HTERT RPE-1 (cell line): ENCODE data around the gene IGF2BP2.
"Not testable (repeated sequence)": the region's sequence is repeated elsewhere in the genome, so short reads cannot be mapped to it uniquely, and the experiment has no call there.

Experiments
- in situ Hi-C: fragments of 300-500 bp; cut with MboI; formaldehyde crosslinking; loops from 4 replicates; pipeline ENCODE4 v1.14.3; 2020; ENCODE audit warnings: low sequenced_read_pairs

IGF2BP2 gene

DNA sequence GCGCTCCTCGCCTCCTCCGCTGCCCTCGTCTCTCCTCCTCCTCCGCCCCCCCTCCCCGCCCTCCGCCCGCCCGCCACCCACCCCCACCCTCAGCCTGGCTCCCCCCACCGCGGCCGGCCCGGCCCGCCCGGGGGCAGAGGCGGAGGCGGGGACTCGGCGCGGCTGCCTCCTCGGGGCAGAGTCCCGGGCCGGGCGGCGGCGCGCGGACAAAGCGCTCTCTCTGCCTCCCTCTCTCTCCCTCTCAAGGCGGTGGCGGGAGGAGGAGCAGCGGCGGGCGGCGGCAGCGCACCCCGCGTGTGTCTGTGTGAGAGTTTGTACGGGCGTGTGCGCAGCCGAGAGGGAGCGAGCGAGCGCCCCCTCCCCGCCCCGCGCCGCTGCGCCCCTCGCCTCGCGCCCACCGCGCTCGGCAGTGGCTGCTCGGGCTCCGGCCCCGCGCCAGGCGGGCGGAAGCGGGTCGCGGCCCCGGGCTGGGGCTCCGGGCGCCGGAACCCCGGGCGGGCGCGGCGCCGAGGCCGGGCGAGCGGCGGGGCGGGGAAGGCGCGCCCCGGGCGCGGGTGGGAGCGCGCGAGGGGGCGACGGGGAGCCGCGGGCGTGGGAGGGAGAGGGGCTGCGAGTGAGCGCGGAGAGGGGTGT is at the start of gene IGF2BP2:
Gene IGF2BP2, minus strand, starts transcription at position 37 of the 633 bp plus-strand sequence. CDS start 82 bp downstream, outside the sequence.
- in situ Hi-C loops = no loop called here

DNA sequence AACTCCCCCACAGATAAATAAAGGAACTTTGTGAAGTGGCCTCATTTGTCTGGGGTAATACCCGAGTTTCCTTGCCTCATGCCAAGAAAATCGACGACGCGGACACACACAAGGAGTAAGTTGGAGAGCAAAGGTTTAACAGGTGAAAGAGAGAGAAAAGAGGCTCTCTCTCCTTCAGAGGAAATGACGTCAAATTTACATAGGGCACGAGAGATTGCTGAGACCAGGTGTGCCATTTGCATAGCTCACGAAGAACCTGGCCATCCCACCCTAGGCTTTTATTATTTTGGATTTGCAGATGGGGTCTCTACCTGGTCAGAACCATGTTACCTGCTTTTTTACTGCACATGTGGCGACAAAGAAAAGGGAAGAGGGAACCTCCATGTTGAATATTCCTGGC is 49.3 kb upstream of the IGF2BP2 start:
- in situ Hi-C loops = no loop called here

DNA sequence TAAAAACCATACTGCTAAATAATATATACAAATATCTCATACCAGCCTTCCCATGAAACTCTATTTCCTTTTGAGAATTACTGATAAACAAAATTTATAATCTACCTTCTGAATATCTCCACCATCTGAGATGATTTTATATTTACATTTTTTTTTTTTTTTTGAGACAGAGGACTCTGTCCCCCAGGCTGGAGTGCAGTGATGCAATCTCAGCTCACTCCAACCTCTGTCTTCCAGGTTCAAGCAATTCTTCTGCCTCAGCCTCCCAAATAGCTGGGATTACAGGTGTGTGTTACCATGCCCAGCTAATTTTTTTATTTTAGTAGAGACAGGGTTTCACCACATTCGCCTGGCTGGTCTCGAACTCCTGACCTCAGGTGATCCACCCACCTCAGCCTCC is 42.8 kb upstream of the IGF2BP2 start:
- in situ Hi-C loops = no loop called here

DNA sequence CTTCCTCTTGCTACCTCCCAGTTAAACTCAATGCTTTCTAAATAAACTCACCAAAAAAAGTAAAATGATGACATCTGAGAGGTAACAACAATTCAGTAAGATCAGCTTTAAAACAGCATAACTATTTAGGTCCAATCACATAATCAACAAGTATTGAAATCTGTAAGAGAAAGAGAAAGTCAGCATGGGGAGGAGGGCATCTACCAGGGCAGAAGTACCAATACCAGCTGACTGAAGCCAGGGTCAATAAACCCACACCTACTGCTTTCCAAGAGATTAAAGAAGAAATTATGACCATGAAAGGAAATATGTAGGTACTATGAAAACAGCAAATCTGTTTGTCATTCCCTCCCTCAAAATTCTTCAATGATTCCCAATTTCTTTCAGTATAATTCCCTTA is 42.2 kb upstream of the IGF2BP2 start:
- in situ Hi-C loops = no loop called here

DNA sequence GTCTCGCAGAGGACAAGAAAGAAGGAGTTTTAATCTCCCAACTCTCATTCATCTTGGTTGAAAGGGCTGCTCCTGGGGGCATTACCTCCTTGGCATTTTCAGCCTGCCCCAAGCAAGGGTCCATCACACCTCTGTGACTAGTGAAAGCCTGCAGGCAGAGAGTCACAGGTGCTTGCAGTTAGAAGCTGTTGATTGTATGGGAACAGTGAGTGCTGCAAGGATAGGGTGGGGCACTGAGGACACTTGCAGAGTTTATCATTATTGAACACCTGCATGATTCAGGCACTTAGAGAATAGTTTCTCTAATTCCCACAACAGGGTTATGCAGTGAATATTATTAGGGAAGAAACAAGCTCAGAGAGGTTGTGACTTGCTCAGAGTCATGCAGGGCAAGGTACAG is 41.7 kb upstream of the IGF2BP2 start:
- in situ Hi-C loops = no loop called here

DNA sequence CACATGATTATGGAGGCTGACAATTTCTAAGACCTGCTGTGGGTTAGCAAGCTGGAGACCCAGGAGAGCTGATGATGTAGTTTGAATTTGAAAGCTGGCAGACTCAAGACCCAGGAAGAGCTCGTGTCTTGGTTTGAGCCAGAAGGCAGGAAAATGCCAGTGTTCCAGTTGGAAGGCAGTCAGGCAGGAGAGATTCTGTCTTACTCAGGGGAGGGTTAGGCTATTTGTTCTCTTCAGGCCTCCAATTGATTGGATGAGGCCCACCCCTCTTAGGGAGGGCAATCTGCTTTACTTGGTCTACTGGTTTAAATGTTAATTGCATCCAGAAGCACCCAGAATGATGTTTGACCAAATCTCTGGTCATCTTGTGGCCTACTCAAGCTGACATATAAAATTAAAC is 40.4 kb upstream of the IGF2BP2 start:
- in situ Hi-C loops = no loop called here

DNA sequence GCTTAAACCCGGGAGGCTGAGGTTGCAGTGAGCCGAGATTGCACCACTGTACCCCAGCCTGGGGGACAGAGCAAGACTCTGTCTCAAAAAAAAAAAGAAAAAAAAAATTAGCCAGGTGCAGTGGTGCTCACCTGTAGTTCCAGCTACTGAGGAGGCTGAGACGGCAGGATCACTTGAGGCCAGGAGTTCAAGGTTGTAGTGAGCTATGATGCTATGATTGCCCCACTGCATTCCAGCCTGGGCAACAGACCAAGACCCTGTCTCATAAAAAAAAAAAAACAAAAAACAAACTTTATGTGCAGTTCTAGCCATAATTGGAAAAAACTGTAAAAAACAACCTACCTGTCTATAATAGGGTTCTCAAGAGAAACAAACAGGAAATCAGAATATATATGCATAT is 39.9 kb upstream of the IGF2BP2 start:
- in situ Hi-C loops = no loop called here

DNA sequence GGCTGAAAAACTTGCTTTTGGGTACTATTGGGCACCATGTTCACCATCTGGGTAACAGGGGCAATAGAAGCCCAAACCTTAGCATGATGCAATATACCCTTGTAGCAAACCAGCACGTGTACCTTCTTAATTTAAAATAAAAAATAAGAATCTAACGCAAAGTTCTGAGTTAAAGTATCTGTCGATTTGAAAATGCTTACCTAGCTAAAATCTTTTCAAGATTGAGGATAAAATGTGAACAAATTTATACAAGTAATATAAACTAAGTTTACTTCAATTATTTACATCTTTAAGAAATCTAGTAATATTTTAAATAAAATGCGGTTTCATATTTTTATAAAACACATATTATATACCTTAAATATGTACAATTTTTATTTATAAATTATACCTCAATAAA is 38.1 kb upstream of the IGF2BP2 start:
- in situ Hi-C loops = no loop called here

DNA sequence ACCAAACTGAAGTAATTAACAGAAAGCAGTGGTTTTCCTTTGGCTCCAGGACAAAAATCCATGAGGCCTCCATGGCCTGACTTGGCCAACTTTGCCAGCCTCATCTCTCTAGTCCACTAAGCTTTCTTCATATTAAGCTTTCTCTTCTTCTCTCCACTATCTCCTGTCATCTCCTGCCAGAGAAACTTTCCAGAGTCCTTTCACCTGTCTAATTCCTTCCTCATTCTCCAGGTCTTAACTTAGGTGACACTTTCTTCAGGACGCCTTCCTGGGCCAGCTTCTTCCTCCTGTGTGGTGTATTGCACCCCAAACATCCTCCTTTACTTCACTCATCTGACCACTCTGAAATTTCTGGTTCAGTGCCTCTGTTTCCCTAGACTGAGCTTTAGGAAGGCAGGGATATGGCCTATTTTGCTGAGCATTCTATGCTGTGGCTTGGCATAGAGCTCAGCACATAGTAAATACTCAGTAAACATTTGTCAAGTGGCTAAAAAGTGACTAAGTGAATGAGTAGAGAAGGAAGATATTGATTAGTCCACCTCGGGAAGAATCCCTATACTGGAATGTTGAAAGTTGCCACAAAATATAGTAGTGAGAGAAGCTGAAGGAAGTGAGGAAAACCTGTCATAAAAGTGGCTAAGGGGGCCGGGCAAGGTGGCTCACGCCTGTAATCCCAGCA is 34.6 kb upstream of the IGF2BP2 start:
- in situ Hi-C loops = no loop called here

DNA sequence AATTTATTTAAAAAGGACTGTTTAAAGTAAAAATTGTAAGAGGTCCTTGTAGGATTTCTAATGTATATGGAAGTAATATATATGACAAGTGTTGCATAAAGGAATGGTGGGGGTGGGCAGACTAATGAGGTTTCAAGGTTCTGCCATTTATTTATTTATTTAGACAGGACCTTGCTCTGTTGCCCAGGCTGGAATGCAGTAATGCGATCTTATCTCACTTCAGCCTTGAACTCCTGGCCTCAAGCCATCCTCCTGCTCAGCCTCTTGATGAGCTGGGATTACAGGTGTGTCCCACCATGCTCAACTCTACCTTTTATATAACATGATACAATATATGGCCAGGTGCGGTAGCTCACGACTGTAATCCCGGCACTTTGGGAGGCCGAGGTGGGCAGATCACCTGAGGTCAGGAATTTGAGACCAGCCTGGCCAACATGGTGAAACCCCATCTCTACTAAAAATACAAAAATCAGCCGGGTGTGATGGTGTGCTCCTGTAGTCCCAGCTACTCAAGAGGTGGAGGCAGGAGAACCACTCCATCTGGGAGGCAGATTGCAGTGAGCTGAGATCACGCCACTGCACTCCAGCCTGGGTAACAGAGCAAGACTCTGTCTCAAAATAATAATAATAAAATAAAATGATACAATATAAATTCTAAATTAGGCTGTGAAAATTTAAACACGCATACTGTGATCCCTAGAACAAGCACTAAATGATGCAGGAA is 33.8 kb upstream of the IGF2BP2 start:
- in situ Hi-C loops = no loop called here

DNA sequence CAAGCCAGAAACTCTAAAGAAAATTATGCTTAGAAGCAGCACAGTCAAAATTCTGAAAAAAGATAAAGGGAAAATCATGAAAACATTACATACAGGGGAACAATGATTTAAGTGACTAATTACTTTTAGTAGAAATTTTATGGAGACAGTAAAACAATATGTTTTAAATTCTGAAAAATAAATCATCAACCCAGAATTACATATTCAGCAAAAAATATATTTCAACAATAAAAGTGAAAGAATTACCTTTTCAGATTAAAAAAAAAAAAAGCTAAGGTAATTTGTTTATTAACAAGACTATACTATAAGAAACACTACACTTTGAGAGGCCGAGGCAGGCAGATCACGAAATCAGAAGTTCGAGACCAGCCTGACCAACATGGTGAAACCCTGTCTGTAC is 32.4 kb upstream of the IGF2BP2 start:
- in situ Hi-C loops = no loop called here

DNA sequence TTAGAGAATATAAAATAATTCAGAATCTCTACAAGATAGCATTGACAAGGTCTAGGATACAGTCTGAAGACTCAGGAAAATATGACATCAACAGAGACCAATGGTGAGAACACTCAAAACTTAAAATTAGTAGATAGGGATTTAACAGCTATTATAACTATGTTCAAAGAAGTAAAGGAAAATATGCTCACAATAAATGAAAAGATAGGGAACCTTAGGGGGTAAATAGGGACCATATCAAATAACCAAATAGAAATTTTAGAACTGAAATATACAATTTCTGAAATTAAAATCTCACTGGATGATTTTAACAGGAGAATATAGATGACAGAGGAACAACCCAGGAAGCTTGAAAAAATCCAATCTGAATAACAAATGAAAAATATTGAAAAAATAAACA is 31.8 kb upstream of the IGF2BP2 start:
- in situ Hi-C loops = no loop called here

DNA sequence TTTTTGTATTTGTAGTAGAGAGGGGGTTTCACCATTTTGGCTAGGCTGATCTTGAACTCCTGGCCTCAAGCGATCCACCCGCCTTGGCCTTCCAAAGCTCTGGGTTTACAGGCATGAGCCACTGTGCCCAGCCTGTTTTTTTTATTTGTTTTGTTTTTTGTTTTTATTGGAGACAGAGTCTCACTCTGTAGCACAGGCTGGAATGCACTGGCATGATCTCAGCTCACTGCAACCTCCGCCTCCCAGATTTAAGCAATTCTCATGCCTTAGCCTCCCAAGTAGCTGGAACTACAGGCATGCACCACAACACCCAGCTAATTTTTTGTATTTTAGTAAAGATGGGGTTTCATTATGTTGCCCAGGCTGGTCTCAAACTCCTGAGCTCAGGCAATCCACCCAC is 28.9 kb upstream of the IGF2BP2 start:
- in situ Hi-C loops = not testable (repeated sequence)

DNA sequence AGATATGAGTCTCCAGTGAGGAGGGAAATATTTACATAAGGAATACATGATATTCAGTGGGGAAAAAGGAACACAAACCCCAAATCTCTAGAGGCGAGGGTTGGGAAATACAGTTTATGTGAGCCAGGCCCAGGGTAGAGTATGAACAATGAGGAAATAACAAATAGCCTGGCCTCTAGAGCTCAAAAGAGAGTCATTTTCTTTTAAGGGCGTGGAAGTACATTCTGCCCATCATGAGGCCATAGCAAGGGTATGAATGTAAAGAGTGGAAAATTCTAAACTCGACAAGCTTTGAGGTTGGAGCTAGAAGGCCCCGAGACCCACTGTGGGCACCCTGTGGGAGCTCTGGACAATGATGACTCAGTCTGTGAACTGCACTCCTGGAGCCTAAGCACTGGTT is 27.8 kb upstream of the IGF2BP2 start:
- in situ Hi-C loops = no loop called here

DNA sequence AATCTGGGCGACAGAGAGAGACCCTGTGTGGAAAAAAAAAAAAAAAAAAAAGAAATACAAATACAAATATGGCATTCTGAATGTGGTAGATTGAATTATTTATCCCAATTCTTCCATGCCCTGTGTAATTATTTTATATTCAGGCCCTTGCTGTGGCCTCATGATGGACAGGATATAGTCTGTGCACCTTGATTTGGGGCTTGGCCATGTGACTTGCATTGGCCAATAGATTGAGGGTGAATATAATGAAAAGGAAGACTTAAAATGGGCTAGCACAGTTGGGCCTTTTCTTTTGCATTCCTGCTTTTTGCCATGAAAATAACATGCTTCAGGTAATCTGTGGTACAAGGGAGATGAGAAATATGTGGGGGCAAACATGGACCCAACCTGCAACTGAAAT is 27.1 kb upstream of the IGF2BP2 start:
- in situ Hi-C loops = no loop called here

DNA sequence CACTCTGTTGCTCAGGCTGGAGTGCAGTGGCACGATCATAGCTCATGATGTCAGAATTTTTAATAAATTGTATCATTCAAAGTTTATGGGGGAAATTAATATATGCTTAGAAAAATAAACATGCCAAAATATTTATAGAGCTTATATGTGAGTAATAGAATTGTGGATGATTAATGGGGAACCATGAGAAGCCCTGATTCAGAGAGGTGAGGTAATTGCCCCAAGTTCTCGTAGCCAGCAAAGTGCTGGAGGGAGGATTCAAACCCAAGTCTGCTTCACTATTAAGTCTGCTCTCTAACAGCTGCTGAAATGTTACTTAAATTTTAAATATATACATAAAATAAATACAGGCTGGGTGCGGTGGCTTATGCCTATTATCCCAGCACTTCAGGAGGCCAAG is 26.2 kb upstream of the IGF2BP2 start:
- in situ Hi-C loops = no loop called here

DNA sequence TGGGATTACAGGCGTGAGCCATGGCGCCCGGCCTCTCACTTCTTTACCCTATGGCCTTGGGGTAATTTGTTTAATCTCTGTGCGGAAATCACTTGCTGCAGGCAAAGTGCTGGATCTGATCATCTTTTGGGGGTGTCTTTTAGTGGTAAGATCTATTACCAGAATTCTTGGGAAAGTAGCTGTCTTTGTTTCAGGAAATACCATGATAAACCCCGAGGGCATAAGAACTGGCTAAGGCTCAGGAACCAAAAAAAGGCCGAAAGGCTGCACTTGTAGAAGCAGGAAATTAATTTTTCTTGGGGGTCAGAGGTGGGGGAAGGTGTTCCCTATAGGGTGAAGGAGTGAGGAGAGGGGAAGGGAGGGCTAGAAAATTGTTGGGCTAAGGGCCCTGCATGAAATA is 22.7 kb upstream of the IGF2BP2 start:
- in situ Hi-C loops = no loop called here

DNA sequence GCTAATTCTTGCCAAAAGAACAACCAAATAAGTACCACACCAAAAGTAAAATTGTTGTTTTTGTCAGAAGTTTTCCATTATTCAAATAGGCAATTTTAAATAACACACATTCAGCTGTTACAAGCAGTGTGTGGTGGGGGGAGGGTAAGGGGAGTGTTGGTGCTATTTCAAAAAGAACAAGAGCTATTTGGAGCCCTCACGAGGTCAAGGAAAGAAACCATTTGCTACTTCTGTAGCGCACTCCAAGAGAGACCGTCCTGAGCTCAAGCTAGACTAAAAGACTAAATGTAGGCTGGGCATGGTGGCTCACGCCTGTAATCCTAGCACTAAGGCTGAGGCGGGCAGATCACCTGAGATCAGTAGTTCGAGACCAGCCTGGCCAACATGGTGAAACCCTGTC is 21.2 kb upstream of the IGF2BP2 start:
- in situ Hi-C loops = no loop called here

DNA sequence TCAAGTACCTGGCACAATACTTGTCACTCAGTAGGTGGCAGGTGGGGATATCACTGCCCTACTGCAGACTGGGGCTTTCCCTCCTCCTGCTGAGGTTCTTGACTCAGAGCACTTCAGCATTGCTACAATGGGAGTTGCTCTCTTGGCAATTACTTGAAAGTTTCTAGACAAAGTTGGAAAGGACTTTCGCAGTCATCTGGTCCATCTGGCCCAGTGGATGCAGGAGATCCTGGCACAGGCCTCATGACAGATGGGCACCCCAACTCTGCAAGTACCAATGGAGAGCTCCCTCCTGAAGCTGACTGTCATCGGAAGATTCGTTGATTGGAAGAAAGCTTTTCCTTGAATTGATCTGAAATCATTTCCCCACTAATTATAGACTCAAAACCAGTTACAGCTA is 19.2 kb upstream of the IGF2BP2 start:
- in situ Hi-C loops = no loop called here

DNA sequence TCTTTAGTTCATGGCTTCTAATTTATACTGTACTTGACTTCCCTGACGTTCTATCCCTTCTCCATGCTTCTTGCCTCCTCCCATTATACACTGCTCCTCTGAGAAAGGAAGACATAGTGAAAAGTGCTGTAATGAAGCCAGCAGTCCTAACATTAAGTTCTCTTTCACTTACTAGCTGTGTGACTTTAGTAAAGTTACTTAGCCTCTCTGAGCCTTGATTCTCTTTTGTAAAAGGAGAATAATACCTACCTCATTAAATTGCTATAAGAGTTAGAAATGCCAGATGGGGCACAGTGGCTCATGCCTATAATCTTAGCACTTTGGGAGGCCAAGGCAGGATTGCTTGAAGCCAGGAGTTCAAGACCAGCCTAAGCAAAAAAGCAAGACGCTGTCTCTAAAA is 18.8 kb upstream of the IGF2BP2 start:
- in situ Hi-C loops = no loop called here

DNA sequence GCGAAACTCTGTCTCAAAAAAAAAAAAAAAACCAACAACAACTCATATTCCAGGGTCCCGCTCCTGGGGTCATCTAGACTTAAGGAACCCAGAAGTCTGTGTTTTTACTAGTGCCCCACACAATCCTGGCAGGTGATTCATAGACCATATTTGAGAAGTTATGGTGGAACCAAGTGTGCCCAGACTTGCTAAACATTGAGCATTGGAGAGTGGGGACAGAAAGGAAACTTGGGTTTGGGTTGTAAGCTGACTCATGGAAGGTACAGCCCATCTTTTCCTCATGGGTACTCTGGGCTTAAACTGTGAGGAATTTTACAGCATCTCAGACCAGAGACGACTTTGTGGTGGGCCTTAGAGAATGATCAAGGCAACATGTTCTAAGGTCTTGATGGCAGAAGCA is 18.3 kb upstream of the IGF2BP2 start:
- in situ Hi-C loops = no loop called here

DNA sequence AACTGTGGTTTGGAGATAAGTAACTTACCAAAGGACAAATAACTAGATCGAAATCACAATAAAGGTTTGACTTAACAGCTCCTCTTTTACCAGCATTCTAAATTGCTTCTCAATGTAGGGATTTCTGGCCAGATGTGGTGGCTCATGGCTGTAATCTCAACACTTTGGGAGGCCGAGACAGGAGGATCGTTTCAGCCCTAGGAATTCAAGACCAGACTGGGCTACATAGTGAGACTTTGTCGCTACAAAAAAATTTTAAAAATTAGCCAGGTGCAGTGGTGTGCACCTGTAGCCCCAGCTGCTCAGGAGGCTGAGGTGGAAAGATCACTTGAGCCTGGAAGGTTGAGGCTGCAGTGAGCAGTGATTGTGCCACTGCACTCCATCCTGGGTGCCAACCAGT is 17.4 kb upstream of the IGF2BP2 start:
- in situ Hi-C loops = no loop called here
